ENCODE data around the gene BTNL9.
"Not testable (repeated sequence)": the region's sequence is repeated elsewhere in the genome, so short reads cannot be mapped to it uniquely, and the experiment has no call there.

The BTNL9 gene

GRCh38 chr5:181063514-181063913, 23.4 kb downstream of the BTNL9 start:
- DNase-seq: no peak

- DNase-seq: no peak
Observed at GRCh38 chr5:181064987-181065386, 24.9 kb downstream of the BTNL9 start.

GRCh38 chr5:181069767-181070491, 29.9 kb downstream of the BTNL9 start:
- no peak for DNase-seq

GRCh38 chr5:181070523-181070922, 30.5 kb downstream of the BTNL9 start:
- no peak for DNase-seq

- DNase-seq: no peak
Observed at GRCh38 chr5:181071257-181071656, 31.2 kb downstream of the BTNL9 start.

GRCh38 chr5:181076920-181077319, 36.9 kb downstream of the BTNL9 start:
- no peak for DNase-seq

- no peak for DNase-seq
Observed at GRCh38 chr5:181081989-181082388, 41.9 kb downstream of the BTNL9 start.

- no peak for DNase-seq
Observed at GRCh38 chr5:181084621-181085195, 44.6 kb downstream of the BTNL9 start.

GRCh38 chr5:181086026-181086883, 46.2 kb downstream of the BTNL9 start:
- DNase-seq: no peak

GRCh38 chr5:181086884-181087205, 46.8 kb downstream of the BTNL9 start:
- no peak for DNase-seq

GRCh38 chr5:181087309-181087708, 47.2 kb downstream of the BTNL9 start:
- DNase-seq: no peak

- DNase-seq: peak; percentile 61
Observed at GRCh38 chr5:181088289-181088688, 48.2 kb downstream of the BTNL9 start.

- no peak for DNase-seq
Observed at GRCh38 chr5:181092428-181092827, 52.4 kb downstream of the BTNL9 start.

GRCh38 chr5:181095162-181095561, 55.1 kb downstream of the BTNL9 start:
- not testable (repeated sequence) for DNase-seq

- DNase-seq: not testable (repeated sequence)
Observed at GRCh38 chr5:181096721-181097382, 56.8 kb downstream of the BTNL9 start.

- not testable (repeated sequence) for DNase-seq
Observed at GRCh38 chr5:181097383-181097753, 57.3 kb downstream of the BTNL9 start.

- DNase-seq: not testable (repeated sequence)
Observed at GRCh38 chr5:181097759-181098491, 57.9 kb downstream of the BTNL9 start.

GRCh38 chr5:181098762-181099601, 58.9 kb downstream of the BTNL9 start:
- DNase-seq: peak; percentile 68

- DNase-seq: no peak
Observed at GRCh38 chr5:181099602-181100086, 59.6 kb downstream of the BTNL9 start.

- DNase-seq: no peak
Observed at GRCh38 chr5:181100121-181100875, 60.2 kb downstream of the BTNL9 start.

Measured in hematopoietic multipotent progenitor cell treated with erythropoietin and hydrocortisone succinate and interleukin-3 and kit ligand, for 8 days (in vitro differentiated cells).